ENCODE data around the gene UBE2F.

DNA sequence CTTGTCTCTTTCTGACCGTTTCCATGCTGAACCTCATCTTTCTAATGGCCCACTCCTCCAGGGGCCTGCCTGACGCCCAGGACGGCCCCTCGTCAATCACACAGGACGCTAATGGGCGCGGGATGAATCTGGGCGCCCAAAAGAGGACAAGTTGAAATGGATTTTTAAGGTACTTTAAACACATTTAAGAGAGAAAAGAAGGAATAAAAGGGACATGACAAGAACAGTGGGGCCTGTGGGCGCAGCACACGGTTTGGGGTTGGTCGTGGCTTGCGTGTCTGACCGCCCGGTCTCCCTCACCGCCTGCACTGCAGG is 607 bp upstream of the UBE2F start:
- no peak for TF ChIP-seq POLR2AphosphoS5 (IDR thresholded peaks at IDR 0.05; ENCODE audit: low read depth, low read length)
- no peak for TF ChIP-seq SIN3A (IDR thresholded peaks at IDR 0.05; ENCODE audit: borderline replicate concordance, insufficient read depth, low read length)
- no peak for TF ChIP-seq TAF1 (IDR thresholded peaks at IDR 0.05; ENCODE audit: borderline replicate concordance, insufficient read depth, low read length)
- TF ChIP-seq, protein P1, sequence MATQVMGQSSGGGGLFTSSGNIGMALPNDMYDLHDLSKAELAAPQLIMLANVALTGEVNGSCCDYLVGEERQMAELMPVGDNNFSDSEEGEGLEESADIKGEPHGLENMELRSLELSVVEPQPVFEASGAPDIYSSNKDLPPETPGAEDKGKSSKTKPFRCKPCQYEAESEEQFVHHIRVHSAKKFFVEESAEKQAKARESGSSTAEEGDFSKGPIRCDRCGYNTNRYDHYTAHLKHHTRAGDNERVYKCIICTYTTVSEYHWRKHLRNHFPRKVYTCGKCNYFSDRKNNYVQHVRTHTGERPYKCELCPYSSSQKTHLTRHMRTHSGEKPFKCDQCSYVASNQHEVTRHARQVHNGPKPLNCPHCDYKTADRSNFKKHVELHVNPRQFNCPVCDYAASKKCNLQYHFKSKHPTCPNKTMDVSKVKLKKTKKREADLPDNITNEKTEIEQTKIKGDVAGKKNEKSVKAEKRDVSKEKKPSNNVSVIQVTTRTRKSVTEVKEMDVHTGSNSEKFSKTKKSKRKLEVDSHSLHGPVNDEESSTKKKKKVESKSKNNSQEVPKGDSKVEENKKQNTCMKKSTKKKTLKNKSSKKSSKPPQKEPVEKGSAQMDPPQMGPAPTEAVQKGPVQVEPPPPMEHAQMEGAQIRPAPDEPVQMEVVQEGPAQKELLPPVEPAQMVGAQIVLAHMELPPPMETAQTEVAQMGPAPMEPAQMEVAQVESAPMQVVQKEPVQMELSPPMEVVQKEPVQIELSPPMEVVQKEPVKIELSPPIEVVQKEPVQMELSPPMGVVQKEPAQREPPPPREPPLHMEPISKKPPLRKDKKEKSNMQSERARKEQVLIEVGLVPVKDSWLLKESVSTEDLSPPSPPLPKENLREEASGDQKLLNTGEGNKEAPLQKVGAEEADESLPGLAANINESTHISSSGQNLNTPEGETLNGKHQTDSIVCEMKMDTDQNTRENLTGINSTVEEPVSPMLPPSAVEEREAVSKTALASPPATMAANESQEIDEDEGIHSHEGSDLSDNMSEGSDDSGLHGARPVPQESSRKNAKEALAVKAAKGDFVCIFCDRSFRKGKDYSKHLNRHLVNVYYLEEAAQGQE (IDR thresholded peaks at IDR 0.05; ENCODE audit: insufficient read depth in 1 of 2, low read depth in 2 of 2, low read length in 2 of 2), result no peak
